Thoracic aorta (tissue), 2 donors: Measurements from ENCODE around the gene BCKDK. TPM values are rescaled to one million over a fixed set of nuclear protein-coding genes. Genes with fewer than 3 reads are reported as not detected.

ENCODE experiments used
- ATAC-seq: fragments of 150-250 bp; one replicate; pipeline ENCODE4 v1.8.0; 2017; ENCODE audit warnings: low read depth; ENCODE audit not compliant: insufficient number of reproducible peaks, low FRiP score
- DNase-seq: peaks from one replicate; pipeline ENCODE4 v3.0.0-alpha.2; 2020; ENCODE audit warnings: low spot score
- H3K27ac ChIP-seq, 2 donors: fragments of 200-600 bp; sonication (generic); 1 replicate in 1 of 2; 2 replicates in 1 of 2; pipeline ENCODE4 v1.5.1; 2016; ENCODE audit warnings: mild to moderate bottlenecking in 2 of 2, moderate library complexity in 2 of 2
- H3K27me3 ChIP-seq: fragments of 200-600 bp; sonication (generic); replicated peaks from 2 replicates; pipeline ENCODE4 v1.6.0; 2016; ENCODE audit warnings: mild to moderate bottlenecking; ENCODE audit not compliant: insufficient read depth
- H3K36me3 ChIP-seq: fragments of 200-600 bp; sonication (generic); one replicate; pipeline ENCODE4 v1.5.1; 2016
- H3K4me1 ChIP-seq, 2 donors: fragments of 200-600 bp; sonication (generic); 1 replicate in 1 of 2; 2 replicates in 1 of 2; pipeline versions ENCODE4 v1.5.1 to v1.6.0; 2016; ENCODE audit warnings: low read depth in 2 of 2, mild to moderate bottlenecking in 1 of 2; ENCODE audit not compliant: control insufficient read depth in 1 of 2
- H3K4me3 ChIP-seq: fragments of 200-600 bp; sonication (generic); 2 replicates; pipeline ENCODE4 v1.5.1; 2016; ENCODE audit warnings: mild to moderate bottlenecking
- H3K9me3 ChIP-seq: fragments of 200-600 bp; sonication (generic); 2 replicates; pipeline ENCODE4 v1.5.1; 2016
- total RNA-seq, 2 donors: library from RNA; depleted of rRNA; stranded (reverse); fragments of >200 nt; gene quantifications; one replicate each; pipeline versions ENCODE4 v1.1.0 to v1.2.3, GENCODE V29; 2016
- TF ChIP-seq, protein P1 (sequence below): fragments of 200-600 bp; sonication (generic); IDR thresholded peaks from one replicate; pipeline ENCODE4 v1.5.1; 2019; ENCODE audit warnings: antibody characterized with exemption

The BCKDK gene
- total RNA-seq, 2 donors from 2014 or later: 35.1 to 58.5 TPM

DNA sequence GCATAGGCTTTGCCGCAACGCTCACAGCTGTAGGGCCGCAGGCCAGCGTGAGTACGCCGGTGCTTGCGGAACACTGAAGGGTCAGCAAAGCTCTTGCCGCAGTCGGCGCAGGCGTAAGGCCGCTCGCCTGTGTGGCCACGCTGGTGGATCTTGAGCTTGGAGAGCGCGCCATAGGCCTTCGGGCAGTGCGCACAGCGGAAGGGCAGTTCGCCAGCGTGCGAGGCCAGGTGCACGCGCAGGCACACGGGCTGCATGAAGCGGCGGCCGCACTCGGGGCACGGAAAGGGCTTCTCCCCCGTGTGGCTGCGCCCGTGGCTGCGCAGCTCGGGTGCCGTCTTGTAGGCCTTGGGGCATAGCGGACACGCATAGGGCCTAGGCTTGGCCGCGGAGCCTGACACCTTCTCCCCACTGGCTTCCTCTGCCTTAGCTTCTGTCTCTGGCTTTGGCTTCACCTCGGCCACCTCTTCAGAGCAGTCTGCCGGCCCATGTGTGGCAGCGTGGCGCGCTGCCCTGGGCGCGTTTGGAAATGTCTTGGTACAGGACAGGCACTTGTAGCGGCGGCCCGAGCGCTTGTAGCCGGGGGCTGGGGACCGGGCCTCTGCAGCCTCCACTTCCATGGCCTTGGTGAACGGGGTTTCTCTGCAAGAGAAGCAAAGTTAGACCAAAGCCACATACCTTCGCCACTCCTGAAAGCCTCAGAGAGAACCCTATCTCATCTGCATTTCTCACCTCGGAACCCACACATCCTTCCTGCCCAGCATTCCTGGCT lies 44.2 kb upstream of the BCKDK start:
- H3K36me3 ChIP-seq: peaks cover 27% of the 10 kb centered on the region
- peak overlapping the region; percentile 19 for H3K4me3 ChIP-seq
- no peaks in the 10 kb centered on the region for H3K27me3 ChIP-seq
- peak overlapping the region in 1 of 2 donors; percentile 49 for H3K27ac ChIP-seq
- TF ChIP-seq, protein P1, sequence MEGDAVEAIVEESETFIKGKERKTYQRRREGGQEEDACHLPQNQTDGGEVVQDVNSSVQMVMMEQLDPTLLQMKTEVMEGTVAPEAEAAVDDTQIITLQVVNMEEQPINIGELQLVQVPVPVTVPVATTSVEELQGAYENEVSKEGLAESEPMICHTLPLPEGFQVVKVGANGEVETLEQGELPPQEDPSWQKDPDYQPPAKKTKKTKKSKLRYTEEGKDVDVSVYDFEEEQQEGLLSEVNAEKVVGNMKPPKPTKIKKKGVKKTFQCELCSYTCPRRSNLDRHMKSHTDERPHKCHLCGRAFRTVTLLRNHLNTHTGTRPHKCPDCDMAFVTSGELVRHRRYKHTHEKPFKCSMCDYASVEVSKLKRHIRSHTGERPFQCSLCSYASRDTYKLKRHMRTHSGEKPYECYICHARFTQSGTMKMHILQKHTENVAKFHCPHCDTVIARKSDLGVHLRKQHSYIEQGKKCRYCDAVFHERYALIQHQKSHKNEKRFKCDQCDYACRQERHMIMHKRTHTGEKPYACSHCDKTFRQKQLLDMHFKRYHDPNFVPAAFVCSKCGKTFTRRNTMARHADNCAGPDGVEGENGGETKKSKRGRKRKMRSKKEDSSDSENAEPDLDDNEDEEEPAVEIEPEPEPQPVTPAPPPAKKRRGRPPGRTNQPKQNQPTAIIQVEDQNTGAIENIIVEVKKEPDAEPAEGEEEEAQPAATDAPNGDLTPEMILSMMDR: no peak
- no peak for ATAC-seq
- no peak for DNase-seq
- no peaks in the 10 kb centered on the region for H3K9me3 ChIP-seq
- H3K4me1 ChIP-seq: peaks cover 3 to 12% of the 10 kb centered on the region in 2 donors

DNA sequence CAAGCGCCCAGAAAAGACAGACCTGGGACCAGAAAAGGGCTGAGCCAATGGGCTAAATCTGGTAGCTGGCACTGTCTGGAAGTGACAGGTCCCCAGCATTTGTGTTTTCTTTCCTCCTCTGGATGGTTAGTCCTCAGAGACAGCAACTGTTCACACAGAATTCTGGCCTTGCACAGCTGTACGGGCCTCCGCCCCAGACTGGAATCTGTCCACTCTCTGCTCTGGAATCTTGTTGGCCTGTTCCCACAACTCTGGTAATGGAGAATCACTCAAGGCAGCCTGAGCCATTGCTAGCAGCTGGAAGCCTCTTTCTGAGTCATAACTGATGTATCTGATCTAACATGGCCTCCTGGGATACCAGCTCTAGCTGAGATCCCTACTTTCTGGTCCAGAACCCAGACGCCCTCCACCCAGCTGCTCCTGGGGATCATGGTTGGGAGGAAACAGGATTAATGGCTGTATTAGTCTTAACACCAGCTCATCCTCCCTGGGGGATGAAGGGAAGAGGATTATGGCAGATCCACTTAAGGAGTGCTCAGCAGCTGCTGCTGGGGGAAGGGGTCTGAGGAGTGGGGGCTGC lies 43.2 kb upstream of the BCKDK start:
- H3K4me1 ChIP-seq: peaks cover 3 to 12% of the 10 kb centered on the region in 2 donors
- H3K4me3 ChIP-seq: peak overlapping the region; percentile 19
- peaks cover 27% of the 10 kb centered on the region for H3K36me3 ChIP-seq
- DNase-seq: no peak
- no peaks in the 10 kb centered on the region for H3K27me3 ChIP-seq
- H3K27ac ChIP-seq: peak overlapping the region in 1 of 2 donors; percentile 49
- TF ChIP-seq, protein P1: no peak
- no peak for ATAC-seq
- H3K9me3 ChIP-seq: no peaks in the 10 kb centered on the region

DNA sequence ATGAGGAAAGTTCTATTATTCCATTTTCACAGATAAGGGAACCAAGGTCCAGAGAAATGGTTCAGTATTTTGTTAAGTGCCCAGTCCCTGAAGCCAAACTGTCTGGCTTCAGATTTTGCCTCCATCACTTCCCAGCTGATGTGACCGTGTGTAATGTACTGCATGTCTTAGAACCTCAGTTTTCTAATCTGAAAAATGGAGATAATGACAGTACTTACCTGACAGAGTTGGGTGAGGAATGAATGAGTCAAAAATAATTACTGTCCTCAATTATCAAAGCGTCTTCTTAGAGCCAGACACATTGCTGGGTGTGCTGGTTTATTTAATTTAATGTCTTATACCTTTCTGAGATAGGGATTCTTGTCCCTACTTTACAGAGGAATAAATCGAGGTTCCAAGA lies 40.8 kb upstream of the BCKDK start:
- TF ChIP-seq, protein P1: no peak
- Histone ChIP-seq H3K36me3 (peaks cover 8% of the 10 kb centered on the region), H3K4me3 (no peak overlapping the region), H3K4me1 (peaks cover 10 to 23% of the 10 kb centered on the region in 2 donors), H3K27me3 (no peaks in the 10 kb centered on the region), H3K27ac (no peak overlapping the region), H3K9me3 (no peaks in the 10 kb centered on the region)
- no peak for DNase-seq
- ATAC-seq: no peak

DNA sequence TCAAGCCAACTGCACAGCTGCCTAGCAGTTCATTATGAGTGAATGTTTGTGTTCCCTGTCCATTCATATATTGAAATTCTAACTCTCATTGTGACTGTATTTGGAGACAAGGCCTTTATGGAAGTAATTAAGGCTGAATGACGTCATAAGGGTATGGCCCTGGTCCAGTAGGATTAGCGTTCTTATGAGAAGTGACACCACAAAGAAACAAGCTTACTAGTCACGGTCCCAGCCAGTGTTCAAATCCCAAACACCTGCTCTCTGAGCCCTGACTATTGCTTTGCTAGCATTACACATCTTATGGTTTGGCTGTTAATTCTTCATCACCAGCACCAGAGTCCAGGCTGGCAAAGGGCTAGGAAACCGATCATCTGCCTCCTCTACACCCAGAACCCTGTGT lies 36.3 kb upstream of the BCKDK start:
- H3K9me3 ChIP-seq: no peaks in the 10 kb centered on the region
- peak overlapping the region in 1 of 2 donors; percentile 94 for H3K27ac ChIP-seq
- H3K4me1 ChIP-seq: peaks cover 14 to 29% of the 10 kb centered on the region in 2 donors
- H3K36me3 ChIP-seq: peaks cover 7% of the 10 kb centered on the region
- DNase-seq (no peak), ATAC-seq (no peak)
- H3K27me3 ChIP-seq: no peaks in the 10 kb centered on the region
- H3K4me3 ChIP-seq: peak overlapping the region; percentile 97
- TF ChIP-seq, protein P1: no peak

DNA sequence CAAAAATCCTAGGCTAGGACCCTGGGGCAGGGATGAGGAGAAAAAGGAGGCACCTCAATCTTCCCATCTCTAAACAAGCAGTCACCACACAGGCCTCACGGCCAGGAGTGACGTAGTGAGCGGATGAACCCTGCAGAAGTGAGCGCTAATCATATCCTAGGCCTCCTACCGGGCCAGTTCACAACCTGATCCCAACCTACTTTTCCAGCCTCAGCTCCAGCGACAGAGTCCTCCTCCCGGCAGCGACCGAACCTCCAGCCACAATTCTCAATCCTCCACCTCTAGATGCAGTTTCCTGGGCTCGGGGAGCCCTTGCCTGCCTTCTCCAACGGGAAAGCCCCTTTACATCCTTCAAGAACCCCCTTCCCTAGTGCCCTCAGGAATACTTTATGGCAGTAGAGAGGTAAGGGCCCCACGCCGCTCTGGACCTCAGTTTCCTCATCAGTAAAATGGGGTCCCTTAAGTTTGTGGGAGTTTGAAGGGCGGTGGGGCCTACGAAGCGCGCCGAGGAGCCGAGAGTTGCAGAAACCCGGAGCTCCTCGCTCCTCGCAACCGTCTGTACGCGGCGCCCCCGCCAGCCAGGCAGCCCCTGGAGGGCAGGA lies 35.5 kb upstream of the BCKDK start:
- no peak for DNase-seq
- peak overlapping the region; percentile 94 for H3K27ac ChIP-seq
- H3K9me3 ChIP-seq: no peaks in the 10 kb centered on the region
- TF ChIP-seq, protein P1: no peak
- no peak for ATAC-seq
- H3K27me3 ChIP-seq: no peaks in the 10 kb centered on the region
- peaks cover 14 to 29% of the 10 kb centered on the region in 2 donors for H3K4me1 ChIP-seq
- peaks cover 15% of the 10 kb centered on the region for H3K36me3 ChIP-seq
- peak overlapping the region; percentile 97 for H3K4me3 ChIP-seq
